GM21619 (cell line): ENCODE data around the gene NBPF4.
"Not testable (repeated sequence)": the region's sequence is repeated elsewhere in the genome, so short reads cannot be mapped to it uniquely, and the experiment has no call there.

Source experiments
- ATAC-seq: cut with Tn5 transposase; IDR thresholded peaks from one replicate; pipeline ENCODE4 v1.9.1; 2021; ENCODE audit not compliant: unreplicated experiment

The NBPF4 gene, protein sequence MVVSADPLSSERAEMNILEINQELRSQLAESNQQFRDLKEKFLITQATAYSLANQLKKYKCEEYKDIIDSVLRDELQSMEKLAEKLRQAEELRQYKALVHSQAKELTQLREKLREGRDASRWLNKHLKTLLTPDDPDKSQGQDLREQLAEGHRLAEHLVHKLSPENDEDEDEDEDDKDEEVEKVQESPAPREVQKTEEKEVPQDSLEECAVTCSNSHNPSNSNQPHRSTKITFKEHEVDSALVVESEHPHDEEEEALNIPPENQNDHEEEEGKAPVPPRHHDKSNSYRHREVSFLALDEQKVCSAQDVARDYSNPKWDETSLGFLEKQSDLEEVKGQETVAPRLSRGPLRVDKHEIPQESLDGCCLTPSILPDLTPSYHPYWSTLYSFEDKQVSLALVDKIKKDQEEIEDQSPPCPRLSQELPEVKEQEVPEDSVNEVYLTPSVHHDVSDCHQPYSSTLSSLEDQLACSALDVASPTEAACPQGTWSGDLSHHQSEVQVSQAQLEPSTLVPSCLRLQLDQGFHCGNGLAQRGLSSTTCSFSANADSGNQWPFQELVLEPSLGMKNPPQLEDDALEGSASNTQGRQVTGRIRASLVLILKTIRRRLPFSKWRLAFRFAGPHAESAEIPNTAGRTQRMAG

DNA sequence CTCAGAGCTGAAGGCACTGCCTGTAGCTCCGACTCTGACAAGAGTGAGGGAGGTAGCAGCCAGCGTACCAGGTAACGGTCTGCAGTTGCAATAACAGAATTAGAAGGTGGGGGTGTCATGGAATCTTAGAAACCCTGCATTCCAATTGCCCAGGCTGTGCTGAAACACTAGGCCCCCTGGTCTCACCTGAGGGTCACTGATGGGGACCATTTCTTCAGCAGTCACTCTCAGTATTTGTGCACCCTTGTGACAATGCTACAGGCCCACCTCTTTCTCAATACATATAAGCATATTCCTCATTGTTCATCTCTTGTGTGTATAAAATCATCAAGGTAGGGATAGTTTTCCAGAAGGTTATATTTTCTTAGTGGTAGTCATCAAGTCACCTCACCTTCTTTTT is at the start of gene NBPF4:
NBPF4 (minus strand) TSS at position 101 of the 400 bp plus-strand sequence. CDS start 315 bp downstream, outside the sequence.
- not testable (repeated sequence) for ATAC-seq

DNA sequence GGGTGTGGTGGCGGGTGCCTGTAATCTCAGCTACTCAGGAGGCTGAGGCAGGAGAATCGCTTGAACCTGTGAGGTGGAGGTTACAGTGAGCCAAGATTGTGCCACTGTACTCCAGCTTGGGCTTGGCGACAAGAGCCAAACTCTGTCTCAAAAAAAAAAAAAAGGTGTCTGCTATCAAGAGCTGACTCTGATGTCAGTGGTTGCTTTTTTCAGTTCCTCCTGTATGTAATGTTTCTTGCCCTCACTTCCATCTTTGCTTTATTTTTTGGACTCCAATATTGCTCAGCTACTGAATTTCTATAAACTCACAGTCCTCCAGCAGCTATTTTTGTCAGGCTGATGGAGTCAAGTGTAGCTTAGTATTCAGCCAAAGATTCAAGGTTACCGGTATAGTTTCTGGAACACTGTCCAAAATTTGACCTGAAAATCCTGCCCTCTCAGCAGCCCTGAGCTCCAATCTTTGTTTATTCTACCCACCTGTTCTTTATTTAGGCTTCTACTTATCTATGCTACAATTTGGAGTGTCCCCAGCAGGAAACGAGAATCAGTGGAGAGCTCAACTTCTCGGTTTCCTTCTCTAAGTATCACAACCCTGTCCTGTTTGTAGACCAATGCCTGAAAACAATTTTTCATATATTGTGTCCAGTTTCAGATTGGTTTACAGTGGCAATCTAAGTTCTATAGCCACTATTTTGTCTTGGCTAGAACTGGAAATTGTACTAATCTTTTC is 38.8 kb upstream of the NBPF4 start:
- not testable (repeated sequence) for ATAC-seq

DNA sequence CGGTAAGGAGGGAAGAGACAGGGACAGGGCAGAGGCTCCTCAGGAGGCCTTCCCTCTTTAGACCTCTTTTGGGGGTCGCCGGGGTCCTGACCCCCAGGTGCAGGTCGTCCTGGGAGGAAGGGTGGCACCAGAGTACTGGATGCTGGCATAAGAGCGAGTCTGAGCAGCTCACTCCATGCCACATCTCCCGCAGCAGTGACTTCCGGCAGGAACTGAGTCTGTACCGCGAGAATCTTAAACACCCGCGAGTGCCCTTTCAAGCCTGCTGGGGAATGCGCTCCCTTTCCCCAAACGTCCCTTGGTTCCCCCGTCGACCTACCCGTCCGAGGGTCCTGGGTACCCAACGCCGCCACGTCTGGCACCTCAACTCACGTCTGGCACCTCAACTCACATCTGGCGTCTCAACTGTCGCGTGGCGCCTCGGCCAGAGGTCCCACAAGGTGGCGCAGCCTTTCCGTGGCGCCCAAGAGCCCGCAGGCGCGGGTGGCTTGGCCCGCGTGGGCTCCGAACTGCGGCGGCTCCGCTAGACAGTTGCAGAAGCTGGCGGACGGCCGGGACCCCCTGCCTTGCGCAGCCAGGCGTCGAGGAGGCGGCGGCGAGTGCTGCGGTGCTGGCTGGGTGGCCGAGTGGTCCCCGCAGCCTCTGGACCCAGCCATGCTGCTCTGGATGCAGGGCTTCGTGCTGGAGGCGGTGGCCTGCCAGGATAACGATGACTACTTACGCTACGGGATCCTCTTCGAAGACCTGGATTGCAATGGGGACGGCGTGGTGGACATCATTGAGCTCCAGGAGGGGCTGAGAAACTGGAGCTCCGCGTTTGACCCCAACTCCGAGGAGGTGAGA is 28.8 kb upstream of the NBPF4 start:
- ATAC-seq, result peak; percentile 61

DNA sequence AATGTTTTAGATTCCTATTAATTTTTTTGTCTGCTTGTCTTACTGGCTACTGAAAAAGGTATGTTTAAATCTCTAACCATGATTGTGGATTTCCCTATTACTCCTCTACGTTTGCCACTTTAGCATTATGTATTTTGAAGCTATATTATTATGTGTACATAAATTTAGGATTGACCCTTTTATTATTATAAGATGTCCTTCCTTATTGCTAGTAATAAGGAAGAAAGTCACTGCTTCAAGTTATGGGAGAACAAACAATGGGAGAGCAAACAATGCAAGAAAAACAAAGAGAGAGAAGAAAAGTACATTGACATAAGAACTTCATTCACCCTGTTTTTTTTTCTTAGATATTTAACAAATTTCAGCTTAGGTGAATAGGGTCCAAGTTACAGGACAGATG is 23.2 kb upstream of the NBPF4 start:
- not testable (repeated sequence) for ATAC-seq

DNA sequence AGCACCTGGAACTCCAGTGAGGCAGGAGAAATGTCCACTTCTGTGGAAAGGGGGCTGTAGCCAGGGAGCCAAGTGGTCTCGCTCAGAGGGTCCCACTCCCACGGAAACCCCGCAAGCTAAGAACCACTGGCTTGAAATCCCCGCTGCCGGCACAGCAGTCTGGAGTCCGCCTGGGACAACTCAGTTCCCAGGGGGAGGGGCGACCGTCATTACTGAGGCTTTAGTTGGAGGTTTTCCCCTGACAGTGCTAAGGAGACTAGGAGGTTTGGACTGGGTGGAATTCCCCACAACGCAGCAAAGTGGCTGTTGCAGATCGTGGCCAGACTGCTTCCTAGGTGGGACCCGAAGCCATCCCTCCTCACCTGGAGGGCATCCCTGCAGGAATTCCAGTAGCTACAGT is 18.1 kb upstream of the NBPF4 start:
- ATAC-seq, result not testable (repeated sequence)

DNA sequence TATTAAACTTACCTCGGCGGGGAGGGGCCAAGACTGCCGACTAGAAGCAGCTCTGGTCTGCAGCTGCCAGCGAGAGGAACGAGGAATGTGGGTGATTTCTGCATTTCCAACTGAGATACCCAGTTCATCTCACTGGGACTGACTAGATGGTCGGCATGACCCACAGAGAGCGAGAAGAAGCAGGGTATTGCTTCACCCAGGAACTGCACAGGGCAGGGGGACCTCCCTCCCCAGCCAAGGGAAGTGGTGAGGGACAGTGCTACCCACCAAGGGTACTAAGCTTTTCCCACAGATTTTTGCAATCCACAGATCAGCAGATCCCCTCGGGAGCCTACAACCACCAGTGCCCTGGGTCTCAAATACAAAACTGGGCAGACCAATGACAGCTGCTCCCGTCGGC is 17.6 kb upstream of the NBPF4 start:
- ATAC-seq, result not testable (repeated sequence)

DNA sequence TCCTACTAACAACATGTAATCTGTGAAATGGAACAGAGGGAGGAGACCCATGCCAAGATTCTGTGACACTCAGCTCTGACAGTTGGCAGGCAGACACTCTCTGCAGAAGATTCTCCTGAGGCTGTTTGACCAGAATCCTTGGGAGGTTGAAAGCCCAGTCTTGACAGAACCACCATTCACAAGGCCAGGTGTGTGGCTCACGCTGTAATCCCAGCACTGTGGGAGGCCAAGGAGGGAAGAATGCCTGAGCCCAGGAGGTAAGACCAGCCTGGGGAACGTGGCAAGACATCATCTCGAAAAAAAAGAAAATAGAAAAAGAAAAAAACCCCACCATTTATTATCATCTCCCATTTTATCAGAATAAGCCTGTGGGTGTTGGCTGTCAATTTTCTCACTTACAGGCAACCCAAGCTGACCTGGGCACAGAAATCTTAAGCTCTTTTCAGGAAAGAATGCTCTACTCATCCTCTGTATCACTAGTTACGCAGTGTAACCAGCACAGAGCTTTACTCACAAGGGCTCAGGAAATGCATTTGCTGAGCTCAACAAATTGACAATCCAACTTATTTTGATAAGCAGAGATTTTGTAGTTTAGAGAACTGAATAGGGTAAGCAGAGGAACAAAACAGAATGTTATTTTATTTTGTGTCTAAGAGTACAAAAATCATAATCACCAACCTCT is 16.8 kb upstream of the NBPF4 start:
- ATAC-seq, result not testable (repeated sequence)

DNA sequence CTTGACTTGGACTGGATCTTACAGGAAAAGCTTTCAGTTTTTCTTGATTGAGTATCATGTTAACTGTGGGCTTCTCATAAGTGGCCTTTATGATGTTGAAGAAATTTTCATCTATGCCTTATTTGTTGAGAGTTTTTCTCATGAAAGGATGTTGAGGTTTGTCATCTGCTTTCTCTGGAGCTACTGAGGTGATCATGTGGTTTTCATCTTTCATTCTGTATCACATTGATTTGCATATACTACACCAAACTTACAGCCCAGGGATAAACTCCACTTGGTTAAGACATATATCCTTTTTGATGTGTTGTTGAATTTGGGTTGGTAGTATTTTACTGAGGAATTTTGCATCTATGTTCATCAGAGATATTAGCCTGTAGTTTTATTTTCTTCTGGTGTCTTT is 11.6 kb upstream of the NBPF4 start:
- not testable (repeated sequence) for ATAC-seq

DNA sequence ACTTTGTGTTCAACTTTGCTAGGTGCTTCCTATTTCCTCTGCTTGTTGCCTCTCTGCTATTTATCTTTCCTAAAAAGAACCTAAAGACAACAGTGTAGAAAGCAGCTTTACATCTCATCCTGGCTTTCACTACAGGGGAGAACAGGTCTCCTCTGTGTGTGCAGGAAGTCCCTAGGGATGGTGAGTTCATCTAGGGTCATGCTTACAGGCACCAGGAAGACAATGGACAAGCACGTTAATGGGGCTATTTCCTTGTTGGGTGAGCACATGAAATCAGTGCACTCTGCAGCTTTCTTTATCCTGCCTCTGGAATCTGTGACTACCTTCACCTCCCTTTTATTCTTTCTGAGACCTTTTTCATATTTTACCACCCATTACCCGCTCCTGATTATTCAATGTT is 4.5 kb downstream of the NBPF4 start:
- ATAC-seq, result not testable (repeated sequence)

DNA sequence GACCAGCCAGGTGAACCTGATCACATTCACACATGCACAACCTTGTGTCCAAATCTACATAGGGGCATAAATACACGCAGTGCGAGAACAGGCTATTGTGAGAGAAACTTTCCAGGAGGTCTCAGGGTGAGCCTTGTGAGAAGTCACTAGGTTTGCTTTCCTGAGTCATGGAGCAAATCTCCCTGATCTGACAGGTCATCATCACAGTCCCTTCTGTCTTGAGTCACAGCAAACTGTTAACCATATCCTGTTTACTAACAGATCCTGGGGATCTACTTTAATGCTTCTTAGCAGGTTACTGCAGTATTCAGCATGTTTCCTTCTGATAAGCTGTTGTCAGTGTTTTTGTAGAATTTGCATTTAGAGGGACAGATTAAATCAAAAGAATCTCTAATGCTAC is 8.6 kb downstream of the NBPF4 start:
- not testable (repeated sequence) for ATAC-seq

DNA sequence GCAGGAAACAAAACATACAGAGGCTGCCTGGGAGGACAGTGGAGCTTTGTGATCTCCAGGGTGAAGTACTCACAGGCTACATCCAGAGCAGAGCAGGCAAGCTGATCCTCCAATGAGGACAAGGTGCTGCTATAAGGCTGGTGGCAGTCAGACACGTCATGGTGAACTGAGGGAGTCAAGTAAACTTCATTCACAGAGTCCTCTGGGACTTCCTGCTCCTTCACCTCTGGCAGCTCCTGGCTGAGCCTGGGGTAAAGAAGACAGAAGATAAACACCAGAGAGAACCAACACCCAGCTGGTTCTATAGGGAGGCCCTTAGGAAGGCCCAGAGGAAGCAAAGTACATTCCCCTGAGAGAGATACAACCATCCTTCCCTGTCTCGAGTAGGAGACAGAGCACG is 11.7 kb downstream of the NBPF4 start:
- ATAC-seq, result not testable (repeated sequence)

DNA sequence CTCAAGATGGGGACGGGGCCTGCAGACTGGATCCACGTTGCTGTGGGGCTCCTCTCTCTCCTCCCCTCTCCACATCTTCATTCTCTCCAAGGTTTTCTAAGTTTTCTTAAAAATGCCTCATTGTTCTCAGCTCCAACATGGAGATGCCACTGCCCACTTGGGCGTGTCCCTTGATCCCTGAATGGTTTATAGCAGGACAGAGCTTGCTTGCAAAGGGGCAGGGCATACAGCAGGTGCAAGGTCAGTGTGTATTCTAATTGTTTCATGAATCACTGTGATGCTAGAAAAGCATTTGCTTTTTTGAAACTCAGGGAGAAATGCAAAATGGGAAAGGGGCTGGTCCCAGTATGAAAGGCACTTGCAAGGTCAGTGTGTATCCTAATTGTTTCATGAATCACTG is 13.9 kb downstream of the NBPF4 start:
- not testable (repeated sequence) for ATAC-seq

DNA sequence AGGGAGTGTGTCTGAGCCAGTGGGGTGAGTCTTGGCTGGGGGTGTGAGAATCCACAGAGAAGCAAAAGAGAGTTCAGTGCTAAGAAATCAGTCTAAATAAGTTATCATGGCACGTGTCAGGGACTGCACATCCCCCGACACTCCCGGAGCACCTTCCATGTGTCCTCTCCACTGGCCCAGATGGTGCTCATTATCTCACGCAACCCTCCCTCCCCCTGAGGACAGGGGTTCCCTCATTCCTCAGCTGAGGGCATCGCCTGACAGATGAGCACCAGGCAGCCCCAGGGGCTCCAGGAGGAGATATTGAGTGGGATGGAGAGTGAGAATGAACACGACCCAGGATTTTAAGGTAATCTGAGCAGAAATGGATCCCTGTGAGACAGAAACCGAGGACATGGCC is 16.1 kb downstream of the NBPF4 start:
- not testable (repeated sequence) for ATAC-seq

DNA sequence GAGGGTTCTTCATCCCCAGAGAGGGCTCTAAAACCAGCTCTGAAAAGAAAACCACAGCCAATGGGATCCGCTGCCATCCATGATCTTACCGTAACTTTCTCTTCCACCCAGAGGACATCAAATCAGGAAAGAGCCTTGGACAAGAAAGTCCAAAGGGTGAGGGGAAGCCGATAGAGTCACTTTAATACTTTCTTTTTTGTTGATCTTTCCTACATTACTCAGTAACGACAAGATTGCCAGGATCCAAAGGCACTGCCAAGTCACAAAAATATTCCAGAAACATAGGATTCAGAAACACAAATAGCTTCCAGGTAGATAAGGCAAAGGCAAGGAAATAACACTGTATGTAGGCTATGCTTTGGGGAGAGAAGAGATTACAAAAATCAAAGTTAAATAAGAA is 17.0 kb downstream of the NBPF4 start:
- not testable (repeated sequence) for ATAC-seq

DNA sequence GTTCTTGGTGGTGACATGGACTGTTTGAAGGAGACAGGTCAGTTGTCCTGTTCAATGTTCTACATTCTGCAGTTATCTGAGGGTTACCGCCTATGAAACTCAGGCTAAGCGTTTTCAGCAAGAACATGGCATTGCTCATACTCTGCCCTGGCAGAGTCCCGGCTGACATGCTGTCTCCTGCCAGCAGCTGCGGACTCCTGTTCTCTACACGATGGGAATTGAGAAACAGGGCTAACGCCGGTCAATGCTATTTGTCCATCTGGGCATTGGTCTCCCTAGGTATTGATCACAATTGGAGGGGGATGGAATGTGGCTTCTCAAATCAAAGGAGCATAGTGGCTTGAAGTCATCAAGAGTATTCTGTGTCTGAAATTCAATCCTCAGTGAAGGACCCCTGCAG is 20.6 kb downstream of the NBPF4 start:
- not testable (repeated sequence) for ATAC-seq

DNA sequence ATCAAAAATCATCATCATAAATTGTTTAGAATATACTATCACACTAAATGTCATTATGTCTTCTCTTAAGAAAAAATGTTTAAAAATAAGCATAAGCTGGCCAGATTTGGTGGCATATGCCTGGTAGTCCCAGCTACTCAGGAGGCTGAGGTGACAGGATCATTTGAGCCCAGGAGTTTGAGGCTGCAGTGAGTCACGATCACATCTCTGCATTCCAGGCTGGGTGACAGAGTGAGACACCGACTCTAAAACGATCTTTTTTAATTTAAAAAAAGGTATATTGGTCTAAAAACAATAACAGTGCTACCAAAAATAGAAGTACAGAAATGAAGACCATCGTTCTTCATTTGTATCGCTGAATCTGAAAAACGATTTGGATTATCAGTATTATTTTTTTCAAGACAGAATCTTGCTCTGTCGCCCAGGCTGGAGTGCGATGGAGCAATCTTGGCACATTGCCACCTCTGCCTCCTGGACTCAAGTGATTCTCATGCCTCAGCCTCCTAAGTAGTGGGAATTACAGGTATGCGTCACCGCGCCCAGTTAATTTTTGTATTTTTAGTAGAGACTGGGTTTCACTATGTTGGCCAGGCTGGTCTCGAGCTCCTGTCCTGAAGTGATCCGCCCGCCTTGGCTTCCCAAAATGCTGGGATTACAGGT is 26.2 kb downstream of the NBPF4 start:
- ATAC-seq, result not testable (repeated sequence)

DNA sequence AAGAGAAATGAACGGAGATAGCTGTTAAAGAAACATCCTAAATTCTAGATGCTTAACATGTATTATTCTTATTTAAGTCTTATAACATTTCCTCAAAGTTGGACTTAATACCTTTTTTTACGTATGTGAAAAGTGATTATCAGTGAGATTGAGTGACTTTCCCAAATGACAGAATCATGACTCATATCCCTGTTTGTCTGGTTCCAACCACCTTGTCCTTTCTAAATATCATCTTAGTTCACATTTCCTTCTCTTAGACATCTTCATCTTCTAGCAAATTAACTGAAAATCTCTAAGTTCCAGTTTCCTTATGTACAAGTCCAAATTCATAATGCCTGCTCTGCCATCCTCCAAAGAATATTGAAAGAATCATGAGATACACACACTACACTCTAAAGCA is 26.9 kb downstream of the NBPF4 start:
- not testable (repeated sequence) for ATAC-seq

DNA sequence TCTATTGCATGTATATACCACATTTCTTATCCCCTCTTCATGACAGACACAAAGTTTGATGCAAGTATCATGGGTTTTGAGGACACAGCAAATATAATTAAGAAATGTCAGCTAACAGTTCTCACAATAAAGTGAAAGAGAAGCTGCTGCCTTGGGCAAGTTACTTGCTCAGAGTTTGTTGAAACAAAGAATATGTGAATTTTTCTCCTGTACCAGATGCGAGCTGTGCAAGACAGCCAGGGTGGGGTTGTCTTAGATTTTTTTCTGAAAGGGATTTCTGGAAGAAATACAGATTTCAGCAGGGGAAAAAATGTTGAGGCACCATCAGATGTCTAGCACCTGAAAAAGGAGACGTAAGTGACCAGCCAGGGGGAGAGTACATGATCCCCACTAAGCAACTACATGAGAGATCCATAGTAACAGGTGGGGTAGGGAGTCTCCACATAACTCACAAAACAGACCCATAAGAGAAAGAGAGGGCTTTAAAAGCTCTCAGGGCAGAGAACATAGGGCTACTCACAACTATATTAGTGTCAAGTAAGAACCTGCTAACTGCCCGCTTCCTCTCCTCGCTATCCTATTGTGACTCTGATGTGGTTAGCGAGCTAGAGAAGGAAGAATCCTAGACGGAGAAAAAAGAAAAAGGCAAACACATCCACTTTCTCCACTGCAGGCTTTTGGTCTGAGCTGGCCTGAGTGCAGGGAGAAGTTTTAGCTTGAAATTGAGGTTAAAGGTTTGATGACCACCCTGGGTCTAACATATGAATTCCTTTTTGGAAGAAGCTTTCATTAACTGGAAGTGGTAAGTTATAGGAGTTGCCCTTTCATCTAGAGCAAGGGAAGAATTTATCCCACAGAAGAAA is 27.6 kb downstream of the NBPF4 start:
- not testable (repeated sequence) for ATAC-seq
